GM10266 (cell line): ENCODE data around the gene PPM1E.
"Not testable (repeated sequence)": the region's sequence is repeated elsewhere in the genome, so short reads cannot be mapped to it uniquely, and the experiment has no call there.

Experiments
- DNase-seq: peaks from one replicate; pipeline ENCODE4 v3.0.0; 2012; ENCODE audit errors: extremely low spot score
- TF ChIP-seq, protein P1 (sequence below): IDR thresholded peaks from 2 replicates; pipeline ENCODE4 v1.5.1; 2012; ENCODE audit warnings: mild to moderate bottlenecking, low read depth; ENCODE audit not compliant: control insufficient read depth, insufficient read depth; ENCODE audit errors: missing control alignments

PPM1E gene

DNA sequence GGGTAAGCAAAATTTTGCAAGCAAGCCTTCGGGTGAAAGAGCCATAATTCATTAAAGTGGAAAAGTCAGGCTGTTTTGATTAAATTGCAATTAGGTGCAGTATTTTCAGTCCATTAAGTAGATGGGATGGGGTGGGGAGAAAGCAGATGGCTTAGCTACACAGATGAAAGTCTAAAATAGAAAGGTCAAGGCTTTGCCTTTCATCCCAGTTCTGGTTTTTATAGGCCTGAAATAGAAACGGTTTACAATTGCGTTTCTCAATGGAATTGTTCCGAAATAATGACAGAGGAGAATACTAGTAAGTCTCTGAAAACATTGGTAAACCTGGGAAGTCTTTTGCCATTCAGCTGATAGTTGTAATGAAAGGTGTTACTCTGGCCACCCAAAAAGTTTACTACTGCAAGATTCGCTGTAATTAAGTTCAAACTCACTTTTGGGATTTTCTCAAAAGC lies 1.5 kb downstream of the PPM1E start:
- DNase-seq, result no peak
- TF ChIP-seq, protein P1, sequence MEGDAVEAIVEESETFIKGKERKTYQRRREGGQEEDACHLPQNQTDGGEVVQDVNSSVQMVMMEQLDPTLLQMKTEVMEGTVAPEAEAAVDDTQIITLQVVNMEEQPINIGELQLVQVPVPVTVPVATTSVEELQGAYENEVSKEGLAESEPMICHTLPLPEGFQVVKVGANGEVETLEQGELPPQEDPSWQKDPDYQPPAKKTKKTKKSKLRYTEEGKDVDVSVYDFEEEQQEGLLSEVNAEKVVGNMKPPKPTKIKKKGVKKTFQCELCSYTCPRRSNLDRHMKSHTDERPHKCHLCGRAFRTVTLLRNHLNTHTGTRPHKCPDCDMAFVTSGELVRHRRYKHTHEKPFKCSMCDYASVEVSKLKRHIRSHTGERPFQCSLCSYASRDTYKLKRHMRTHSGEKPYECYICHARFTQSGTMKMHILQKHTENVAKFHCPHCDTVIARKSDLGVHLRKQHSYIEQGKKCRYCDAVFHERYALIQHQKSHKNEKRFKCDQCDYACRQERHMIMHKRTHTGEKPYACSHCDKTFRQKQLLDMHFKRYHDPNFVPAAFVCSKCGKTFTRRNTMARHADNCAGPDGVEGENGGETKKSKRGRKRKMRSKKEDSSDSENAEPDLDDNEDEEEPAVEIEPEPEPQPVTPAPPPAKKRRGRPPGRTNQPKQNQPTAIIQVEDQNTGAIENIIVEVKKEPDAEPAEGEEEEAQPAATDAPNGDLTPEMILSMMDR, result no peak

DNA sequence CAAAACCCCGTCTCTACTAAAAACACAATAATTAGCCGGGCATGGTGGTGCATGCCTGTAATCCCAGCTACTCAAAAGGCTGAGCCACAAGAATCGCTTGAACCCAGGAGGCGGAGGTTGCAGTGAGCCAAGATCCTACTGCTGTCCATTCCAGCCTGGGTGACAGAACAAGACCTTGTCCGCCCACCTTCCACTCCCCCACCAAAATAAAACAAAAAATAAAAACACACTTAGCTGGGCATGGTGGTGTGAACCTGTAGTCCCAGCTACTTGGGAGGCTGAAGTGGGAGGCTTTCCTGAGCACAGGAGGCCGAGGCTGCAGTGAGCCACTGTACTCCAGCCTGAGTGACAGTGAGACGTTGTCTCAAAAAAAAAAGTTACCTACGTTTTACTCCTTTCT lies 3.2 kb downstream of the PPM1E start:
- TF ChIP-seq, protein P1, result no peak
- no peak for DNase-seq

DNA sequence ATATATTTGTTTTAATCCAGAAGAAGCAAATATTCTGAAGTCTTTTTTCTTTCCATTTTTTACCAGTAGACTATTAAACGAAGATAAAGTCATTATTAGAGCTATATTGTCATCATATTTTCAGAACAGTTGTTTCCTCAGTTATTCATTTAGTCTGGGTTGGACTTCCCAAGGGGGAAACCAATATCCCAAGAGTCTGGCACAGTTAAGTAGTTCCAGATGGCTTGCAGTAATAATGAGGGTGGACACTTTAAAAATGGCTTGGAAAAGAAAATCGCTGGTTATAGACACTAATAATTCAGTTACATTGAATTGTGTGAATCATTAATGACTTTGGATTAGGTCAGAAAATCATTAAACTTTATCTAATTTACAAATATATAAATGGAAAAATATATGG lies 3.9 kb downstream of the PPM1E start:
- TF ChIP-seq, protein P1, result no peak

DNA sequence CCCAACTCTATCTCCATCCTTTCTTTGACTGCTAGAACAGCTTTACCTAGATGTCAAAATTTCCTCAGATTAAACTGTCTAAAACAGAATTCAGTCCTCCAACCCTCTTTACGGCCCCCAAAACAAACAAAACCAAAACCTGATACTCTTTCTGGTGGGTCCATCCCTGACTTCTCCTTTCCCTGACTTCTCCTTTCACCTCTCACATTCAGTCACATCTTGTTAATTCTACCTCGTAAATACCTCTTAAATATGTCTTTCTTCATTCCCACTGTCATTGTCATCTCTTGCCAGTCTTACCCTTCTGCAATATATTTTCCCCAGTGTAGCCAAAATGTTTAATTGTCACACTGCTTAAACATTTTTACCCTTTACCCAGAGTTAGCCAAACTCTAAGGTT lies 4.6 kb downstream of the PPM1E start:
- TF ChIP-seq, protein P1, result no peak
- DNase-seq, result no peak

More for the DNA sequence above, 3.9 kb downstream of the PPM1E start:
- DNase-seq, result no peak

DNA sequence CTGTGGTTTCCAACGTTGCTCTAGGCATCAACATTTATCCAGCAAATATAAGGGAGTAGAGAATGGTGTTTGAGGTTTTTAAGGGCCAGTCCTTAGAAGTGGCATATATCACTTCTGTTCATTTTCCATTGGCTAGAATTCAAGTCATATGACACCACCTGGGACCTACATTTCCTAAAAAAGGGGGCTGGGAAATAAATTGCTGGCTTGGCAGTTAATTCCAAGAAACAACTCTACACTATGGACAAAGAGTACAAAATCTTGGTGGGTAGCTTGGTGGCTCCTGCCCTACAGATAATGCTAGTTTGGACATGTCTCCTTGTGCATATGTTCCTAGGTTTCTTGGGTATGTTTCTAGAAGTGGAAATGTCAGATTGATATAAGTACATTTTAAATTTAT lies 7.6 kb downstream of the PPM1E start:
- TF ChIP-seq, protein P1, result no peak
- no peak for DNase-seq

DNA sequence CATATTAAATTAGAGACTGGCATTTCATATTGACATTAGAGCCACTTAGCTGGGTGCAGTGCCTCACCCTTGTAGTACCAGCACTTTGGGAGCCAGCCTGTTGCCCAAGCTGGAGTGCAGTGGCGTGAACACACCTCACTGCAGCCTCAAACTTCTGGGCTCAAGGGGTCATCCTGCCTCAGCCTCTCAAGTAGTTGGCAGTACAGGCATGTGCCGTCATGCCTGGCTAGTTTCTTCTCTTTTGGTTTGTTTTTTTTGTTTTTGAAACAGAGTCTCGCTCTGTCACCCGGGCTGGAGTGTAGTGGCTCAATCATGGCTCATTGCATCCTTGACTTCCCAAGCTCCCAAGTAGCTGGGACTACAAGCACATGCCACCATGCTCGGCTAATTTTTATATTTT lies 8.7 kb downstream of the PPM1E start:
- DNase-seq, result no peak
- TF ChIP-seq, protein P1, result no peak

DNA sequence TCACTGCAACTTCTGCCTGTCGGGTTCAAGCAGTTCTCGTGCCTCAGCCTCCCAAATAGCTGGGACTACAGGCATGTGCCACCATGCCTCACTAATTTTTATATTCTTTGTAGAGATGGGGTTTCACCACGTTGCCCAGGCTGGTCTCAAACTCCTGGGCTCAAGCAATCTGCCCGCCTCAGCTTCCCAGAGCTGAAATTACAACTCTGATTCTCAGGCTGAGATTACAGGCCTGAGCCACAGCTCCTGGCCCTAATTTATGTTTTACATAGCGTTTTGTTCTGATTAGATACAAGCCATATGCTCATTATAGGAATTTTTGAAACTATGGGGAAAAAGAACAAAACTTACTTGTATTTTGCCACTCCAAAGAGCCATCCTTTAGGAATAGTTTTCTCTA lies 22.8 kb downstream of the PPM1E start:
- DNase-seq, result not testable (repeated sequence)

DNA sequence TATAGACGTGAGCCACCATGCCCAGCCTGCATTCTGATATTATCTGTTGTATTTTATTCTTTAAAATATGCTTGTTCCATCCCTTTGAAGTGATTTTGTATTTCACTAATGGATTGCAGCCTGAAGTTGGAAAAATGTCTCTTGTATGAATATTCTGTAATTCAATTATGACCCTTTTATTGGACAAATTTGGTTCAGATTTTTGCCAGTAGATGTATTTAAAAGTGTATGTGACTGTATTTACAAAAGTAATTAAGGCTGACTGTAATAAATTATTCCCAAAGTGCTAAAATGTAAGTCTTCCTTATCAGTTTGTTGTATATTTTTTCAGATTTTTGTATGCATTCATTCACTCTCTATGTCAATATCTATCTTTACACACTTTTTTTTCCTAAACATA lies 23.8 kb downstream of the PPM1E start:
- no peak for DNase-seq
- TF ChIP-seq, protein P1, result no peak
